WI38 (cell line): ENCODE data around the gene MGA.

ENCODE experiments used
- H3K4me3 ChIP-seq: 2 replicates; pipeline ENCODE4 v1.5.1; 2011; ENCODE audit warnings: low read depth, mild to moderate bottlenecking, control low read depth, low read length
- CTCF ChIP-seq: IDR thresholded peaks from 2 replicates; pipeline ENCODE4 v1.5.1; 2012; ENCODE audit warnings: low read depth, mild to moderate bottlenecking, control low read depth, low read length

MGA gene

GRCh38 chr15:41660235-41661077 is at the start of gene MGA:
MGA (plus strand) TSS chr15:41660405.
- TF ChIP-seq CTCF: no peak
- peak within 1 kb of the TSS; percentile 64 for H3K4me3 ChIP-seq

GRCh38 chr15:41620536-41621199 is 39.5 kb upstream of the MGA start:
- TF ChIP-seq CTCF: no peak
- peak overlapping the region; percentile 61 for H3K4me3 ChIP-seq

GRCh38 chr15:41621200-41622193 is 38.7 kb upstream of the MGA start:
- no peak for TF ChIP-seq CTCF
- H3K4me3 ChIP-seq: peak overlapping the region; percentile 61

GRCh38 chr15:41622901-41623300 is 37.3 kb upstream of the MGA start:
- TF ChIP-seq CTCF: no peak
- no peak overlapping the region for H3K4me3 ChIP-seq

GRCh38 chr15:41627203-41627602 is 33.0 kb upstream of the MGA start:
- no peak for TF ChIP-seq CTCF

GRCh38 chr15:41629463-41629862 is 30.7 kb upstream of the MGA start:
- no peak overlapping the region for H3K4me3 ChIP-seq
- no peak for TF ChIP-seq CTCF

More at GRCh38 chr15:41627203-41627602, 33.0 kb upstream of the MGA start:
- H3K4me3 ChIP-seq: no peak overlapping the region
